ENCODE data around the gene CFAP20DC. TPM values are rescaled to one million over a fixed set of nuclear protein-coding genes. Genes with fewer than 3 reads are reported as not detected.

Gene CFAP20DC
- polyA plus RNA-seq, 1 experiment, result 0.81 TPM

DNA sequence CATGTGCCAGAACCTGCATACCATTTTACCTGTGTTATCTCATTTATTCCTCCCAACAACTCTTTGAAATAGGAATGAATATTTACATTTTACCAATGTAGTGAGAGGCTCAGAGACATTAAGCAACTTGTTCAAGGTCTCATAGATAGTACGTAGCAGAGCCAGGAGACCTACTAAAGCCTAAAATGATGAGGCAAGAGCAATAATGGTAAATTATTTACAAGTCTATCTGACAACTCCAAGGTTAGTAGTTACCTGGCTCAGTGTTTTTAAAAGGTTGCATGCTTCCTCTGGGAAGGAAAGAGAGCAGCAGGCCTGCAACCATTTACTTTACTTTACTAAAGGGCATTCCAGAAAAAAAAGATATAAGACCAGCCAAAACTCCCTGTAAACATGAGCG lies 103.0 kb downstream of the CFAP20DC start:
- H3K36me3 ChIP-seq (ENCODE audit: control insufficient read depth, insufficient read depth, low read length), result no peaks in the 10 kb centered on the region
- no peak for DNase-seq (ENCODE audit: low read depth)
- TF ChIP-seq, protein P1, sequence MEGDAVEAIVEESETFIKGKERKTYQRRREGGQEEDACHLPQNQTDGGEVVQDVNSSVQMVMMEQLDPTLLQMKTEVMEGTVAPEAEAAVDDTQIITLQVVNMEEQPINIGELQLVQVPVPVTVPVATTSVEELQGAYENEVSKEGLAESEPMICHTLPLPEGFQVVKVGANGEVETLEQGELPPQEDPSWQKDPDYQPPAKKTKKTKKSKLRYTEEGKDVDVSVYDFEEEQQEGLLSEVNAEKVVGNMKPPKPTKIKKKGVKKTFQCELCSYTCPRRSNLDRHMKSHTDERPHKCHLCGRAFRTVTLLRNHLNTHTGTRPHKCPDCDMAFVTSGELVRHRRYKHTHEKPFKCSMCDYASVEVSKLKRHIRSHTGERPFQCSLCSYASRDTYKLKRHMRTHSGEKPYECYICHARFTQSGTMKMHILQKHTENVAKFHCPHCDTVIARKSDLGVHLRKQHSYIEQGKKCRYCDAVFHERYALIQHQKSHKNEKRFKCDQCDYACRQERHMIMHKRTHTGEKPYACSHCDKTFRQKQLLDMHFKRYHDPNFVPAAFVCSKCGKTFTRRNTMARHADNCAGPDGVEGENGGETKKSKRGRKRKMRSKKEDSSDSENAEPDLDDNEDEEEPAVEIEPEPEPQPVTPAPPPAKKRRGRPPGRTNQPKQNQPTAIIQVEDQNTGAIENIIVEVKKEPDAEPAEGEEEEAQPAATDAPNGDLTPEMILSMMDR (IDR thresholded peaks at IDR 0.05; ENCODE audit: insufficient read depth, low read depth, low read length), result no peak
- H3K4me3 ChIP-seq (ENCODE audit: low read depth, low read length), result no peak overlapping the region
- CTCF ChIA-PET, result no interaction called here
- POLR2A ChIA-PET, result no interaction called here
- H3K27me3 ChIP-seq (ENCODE audit: control insufficient read depth, insufficient read depth, low read length), result no peaks in the 10 kb centered on the region

DNA sequence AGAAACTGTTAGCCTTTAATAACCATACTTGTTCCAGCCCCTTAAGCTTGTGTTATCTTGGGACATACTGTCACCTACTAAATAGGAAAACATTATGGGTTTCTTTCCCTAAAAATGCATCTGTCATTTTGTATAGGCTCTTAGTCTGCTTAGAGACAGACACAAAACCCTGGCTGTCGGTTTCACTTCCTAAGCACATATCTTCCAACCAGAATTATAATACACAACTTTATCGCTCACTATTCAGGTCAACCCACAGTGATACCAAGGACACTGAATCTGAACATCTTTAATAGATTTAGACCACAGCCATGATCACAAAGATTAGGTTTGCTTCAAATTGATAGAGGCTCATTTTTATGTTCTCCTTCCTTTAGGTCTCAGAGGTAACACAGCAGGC lies 111.8 kb downstream of the CFAP20DC start:
- Histone ChIP-seq H3K36me3 (ENCODE audit: control insufficient read depth, insufficient read depth, low read length) (no peaks in the 10 kb centered on the region), H3K4me3 (ENCODE audit: low read depth, low read length) (no peak overlapping the region), H3K27me3 (ENCODE audit: control insufficient read depth, insufficient read depth, low read length) (no peaks in the 10 kb centered on the region)
- POLR2A ChIA-PET, result no interaction called here
- DNase-seq (ENCODE audit: low read depth), result no peak
- TF ChIP-seq, protein P1 (IDR thresholded peaks at IDR 0.05; ENCODE audit: insufficient read depth, low read depth, low read length), result no peak
- CTCF ChIA-PET, result no interaction called here

DNA sequence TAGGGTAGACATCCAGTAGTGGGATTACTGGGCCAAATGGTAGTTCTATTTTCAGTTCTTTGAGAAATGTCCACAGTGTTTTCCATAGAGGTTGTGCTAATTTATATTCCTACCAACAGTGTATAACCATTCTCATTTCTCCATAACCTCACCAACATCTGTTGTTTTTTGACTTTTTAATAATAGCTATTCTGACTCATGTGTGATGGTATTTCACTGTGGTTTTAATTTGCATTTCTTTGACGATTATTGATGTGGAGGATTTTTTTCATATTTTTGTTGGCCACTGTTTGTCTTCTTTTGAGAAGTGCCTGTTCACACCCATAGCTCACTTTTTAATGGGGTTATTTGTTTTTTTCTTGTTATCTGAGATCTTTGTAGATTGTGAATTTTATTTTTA lies 125.2 kb downstream of the CFAP20DC start:
- CTCF ChIA-PET, result interaction anchor here (1.1 kb wide), 1 partner anchor 31 kb away, joined by 3 read pairs; no protein-coding TSS in a partner anchor
- POLR2A ChIA-PET, result no interaction called here
- Histone ChIP-seq H3K36me3 (ENCODE audit: control insufficient read depth, insufficient read depth, low read length) (no peaks in the 10 kb centered on the region), H3K27me3 (ENCODE audit: control insufficient read depth, insufficient read depth, low read length) (no peaks in the 10 kb centered on the region), H3K4me3 (ENCODE audit: low read depth, low read length) (no peak overlapping the region)
- peak; percentile 9 for DNase-seq (ENCODE audit: low read depth)
- TF ChIP-seq, protein P1 (IDR thresholded peaks at IDR 0.05; ENCODE audit: insufficient read depth, low read depth, low read length), result no peak

DNA sequence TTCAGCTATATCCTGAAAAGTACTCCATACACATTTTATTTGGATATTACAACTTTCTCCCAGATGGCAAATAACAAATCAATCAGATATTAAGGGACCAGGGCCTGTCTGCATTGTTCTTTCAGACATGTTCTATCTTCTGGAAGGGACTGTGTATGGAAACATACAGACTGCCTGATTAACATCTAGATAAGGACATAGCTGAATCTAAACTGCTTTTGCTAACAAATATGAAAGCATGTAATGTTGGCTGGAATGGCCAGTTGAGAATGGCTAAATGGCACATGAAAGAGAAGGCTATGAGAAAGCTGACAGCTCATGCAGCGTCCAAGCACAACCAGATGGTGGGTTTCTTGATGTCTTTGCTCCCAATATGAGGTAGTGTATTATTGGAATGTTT lies 149.4 kb downstream of the CFAP20DC start:
- Histone ChIP-seq H3K4me3 (ENCODE audit: low read depth, low read length) (no peak overlapping the region), H3K27me3 (ENCODE audit: control insufficient read depth, insufficient read depth, low read length) (no peaks in the 10 kb centered on the region), H3K36me3 (ENCODE audit: control insufficient read depth, insufficient read depth, low read length) (no peaks in the 10 kb centered on the region)
- ChIA-PET CTCF (interaction anchor here (1.7 kb wide), 1 partner anchor 259 kb away, joined by 4 read pairs; no protein-coding TSS in a partner anchor), POLR2A (interaction anchor here (0.6 kb wide), 1 partner anchor 160 kb away, joined by 3 read pairs; no protein-coding TSS in a partner anchor)
- TF ChIP-seq, protein P1 (IDR thresholded peaks at IDR 0.05; ENCODE audit: insufficient read depth, low read depth, low read length), result no peak
- no peak for DNase-seq (ENCODE audit: low read depth)

DNA sequence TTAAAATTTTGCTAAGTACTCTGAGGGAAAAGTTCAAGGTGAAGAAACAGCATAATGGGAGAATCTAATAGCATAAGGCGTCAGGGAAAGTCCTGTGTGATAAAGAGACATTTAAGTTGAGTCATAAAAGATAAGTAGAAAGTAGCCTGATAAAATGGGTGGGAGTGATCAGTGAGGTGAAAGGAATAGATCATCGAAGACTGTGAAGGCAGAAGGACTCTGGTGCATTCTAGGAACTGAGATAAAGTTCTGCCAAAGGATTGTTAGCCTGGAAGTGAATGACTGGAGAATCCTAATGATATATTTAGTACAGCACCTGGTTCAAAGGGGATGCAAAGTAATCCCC lies 149.9 kb downstream of the CFAP20DC start:
- Histone ChIP-seq H3K27me3 (ENCODE audit: control insufficient read depth, insufficient read depth, low read length) (no peaks in the 10 kb centered on the region), H3K36me3 (ENCODE audit: control insufficient read depth, insufficient read depth, low read length) (no peaks in the 10 kb centered on the region), H3K4me3 (ENCODE audit: low read depth, low read length) (no peak overlapping the region)
- CTCF ChIA-PET, result interaction anchor here (1.7 kb wide), 1 partner anchor 259 kb away, joined by 4 read pairs; no protein-coding TSS in a partner anchor
- POLR2A ChIA-PET, result no interaction called here
- DNase-seq (ENCODE audit: low read depth), result no peak
- TF ChIP-seq, protein P1 (IDR thresholded peaks at IDR 0.05; ENCODE audit: insufficient read depth, low read depth, low read length), result no peak
